HG02943 (cell line): Measurements from ENCODE around the gene CTNND2.
"Not testable (repeated sequence)": the region's sequence is repeated elsewhere in the genome, so short reads cannot be mapped to it uniquely, and the experiment has no call there.

ENCODE experiments used
- ATAC-seq: cut with Tn5 transposase; IDR thresholded peaks from one replicate; pipeline ENCODE4 v1.9.1; 2021; ENCODE audit warnings: mild to moderate bottlenecking, low read depth, moderate library complexity; ENCODE audit not compliant: unreplicated experiment

The CTNND2 gene

DNA sequence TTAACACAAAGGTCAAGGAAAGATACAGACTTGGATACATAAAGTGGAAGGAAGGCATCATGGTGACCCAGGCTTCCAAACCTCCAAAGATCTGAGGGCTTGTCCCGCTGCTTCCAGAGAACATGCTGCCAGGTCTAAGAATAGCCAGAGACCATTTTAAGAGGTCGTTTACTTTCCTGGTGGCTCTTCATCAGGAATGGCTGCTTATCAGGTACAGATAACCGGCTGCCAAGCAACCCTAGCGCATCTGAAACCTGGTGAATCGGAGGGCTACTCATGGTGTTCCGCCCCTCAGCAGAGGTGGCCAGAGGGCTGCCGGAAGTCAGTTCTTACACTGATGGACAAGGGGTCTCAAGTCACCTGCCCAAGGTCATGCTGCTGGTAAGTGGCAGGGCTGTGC is 892.0 kb downstream of the CTNND2 start:
- no peak for ATAC-seq

DNA sequence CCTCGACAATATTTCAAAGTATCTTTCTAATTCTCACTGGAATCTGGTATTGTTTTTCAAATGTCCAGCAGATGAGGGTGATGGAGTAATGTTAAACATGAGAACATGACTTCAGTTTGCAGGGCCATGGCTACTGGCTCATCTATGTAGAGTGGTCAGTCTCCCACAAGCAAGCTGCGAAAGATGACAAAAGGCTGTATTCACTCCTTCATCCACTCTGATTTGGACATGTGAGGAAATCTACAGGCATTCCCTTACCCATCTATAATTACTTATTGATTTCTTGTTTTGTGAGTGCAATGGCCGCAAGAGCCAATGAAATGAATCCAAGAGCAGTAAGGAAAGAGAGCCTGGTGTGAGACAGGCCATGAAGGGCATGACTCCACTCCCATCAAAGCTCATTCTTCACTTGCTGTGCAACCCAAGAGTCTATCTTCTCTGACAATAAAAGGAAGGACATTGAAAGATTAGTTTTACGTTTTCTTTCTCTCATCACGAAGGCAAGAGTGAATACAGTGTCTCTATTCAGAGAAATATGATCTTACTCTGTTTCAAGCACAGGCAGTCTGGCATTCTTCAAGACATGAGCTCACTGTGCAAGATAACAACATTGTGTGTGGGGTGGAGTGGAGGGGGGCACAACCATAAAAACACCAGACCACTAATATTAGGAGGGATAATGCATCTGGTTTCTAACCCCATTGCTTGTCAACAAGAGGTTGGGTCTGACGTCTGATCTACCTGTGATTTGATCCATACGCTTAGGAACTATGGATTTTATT is 893.6 kb downstream of the CTNND2 start:
- no peak for ATAC-seq

- ATAC-seq, result no peak
These were observed 894.7 kb downstream of the CTNND2 start for GRCh38 chr5:11009576-11009975.

DNA sequence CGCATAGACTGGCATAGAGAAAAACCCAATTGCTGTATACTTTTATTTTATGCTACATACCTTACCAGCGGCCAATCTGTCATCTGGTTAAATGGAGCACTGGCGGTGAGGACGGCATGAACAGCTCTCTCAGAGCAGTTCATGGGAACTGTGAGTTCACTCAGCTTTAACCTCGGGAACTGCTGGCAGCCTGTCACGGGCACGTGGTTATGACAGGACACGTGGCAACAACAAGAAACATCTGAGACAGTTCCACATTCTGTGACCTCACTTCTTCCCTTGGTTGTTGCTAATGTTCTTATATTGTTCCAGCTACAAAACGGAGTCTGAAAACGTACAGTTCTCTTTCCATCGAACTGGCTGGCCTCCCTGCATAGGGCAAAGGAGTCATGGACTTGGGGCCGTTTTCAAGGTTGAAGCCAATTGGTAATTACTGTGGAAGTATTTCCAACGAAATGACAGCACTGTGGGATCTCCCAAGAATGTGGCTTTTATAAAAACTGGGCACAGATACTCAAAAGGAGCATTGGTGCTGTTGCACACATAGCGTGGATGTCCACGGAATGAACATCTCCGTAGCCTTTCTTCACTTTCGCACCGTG is 896.9 kb downstream of the CTNND2 start:
- ATAC-seq, result no peak

DNA sequence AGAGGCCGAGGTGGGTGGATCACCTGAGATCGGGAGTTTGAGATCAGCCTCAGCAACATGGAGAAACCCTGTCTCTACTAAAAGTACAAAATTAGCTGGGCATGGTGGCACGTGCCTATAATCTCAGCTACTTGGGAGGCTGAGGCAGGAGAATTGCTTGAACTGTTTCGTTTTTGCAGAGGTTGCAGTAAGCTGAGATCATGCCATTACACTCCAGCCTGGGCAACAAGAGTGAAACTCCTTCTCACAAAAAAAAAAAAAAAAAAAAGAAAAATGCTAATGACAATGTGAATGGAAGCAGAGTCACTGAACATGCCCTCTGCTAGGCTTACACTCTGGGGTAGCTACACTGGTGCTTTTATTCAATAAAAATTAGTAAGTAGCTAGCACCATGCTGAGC is 899.7 kb downstream of the CTNND2 start:
- not testable (repeated sequence) for ATAC-seq

- no peak for ATAC-seq
These were observed 903.5 kb downstream of the CTNND2 start for GRCh38 chr5:11000515-11001353.

GRCh38 chr5:10999714-11000113 is 904.5 kb downstream of the CTNND2 start:
- ATAC-seq, result no peak

- no peak for ATAC-seq
These were observed 908.4 kb downstream of the CTNND2 start for GRCh38 chr5:10995891-10996290.

- ATAC-seq, result no peak
These were observed 909.9 kb downstream of the CTNND2 start for GRCh38 chr5:10994091-10994986.

GRCh38 chr5:10990634-10991033 is 913.6 kb downstream of the CTNND2 start:
- no peak for ATAC-seq

DNA sequence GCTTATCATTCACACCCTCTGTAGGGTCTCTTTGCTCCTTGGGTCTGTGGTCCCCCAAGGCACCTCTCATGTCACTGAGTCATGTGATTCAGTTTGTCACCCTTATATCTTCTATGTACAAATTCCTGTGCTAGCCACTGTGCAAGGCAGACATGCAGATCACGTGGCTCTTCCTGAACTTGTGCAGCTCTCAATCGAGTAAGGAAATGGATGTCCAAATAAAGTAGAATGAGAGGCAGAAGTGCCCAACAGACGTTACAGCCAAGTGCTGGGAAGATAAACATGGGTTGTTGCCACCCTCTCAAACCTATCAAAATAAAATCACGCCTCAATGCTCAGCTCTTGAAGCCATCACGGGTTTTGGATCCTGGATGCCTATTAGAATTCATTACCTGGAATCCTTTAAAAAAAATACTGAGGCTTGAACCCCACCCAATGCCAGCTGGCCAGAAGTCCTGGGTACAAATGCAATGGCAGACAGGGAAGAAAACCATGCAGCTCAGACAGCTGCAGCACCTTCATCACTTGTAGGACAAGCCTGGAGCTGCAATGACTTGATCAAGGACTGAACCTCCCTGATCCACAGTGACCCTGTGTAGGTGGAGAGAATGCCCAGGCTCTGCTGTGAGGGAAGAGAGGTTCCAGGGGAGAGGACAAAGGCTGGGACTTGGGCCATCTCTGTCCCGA is 914.5 kb downstream of the CTNND2 start:
- no peak for ATAC-seq

DNA sequence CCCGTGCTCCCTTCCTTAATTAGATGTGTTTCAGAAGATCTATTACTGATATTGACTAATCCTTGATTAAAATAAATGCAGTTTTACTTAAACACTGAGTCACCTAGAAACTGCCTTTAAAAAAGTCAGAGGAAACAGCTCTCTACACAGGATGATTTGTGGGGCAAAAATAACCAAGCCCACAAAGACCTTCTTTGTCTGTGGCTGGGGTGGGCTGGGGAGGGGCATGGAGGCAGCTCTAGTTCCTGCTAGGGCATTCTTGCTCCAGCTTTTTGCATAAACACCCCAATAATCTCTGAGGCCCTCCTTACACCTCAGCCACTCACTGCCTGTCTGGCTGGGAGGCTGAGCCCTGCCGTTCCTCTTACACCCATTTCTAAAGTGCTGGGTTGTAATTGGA is 915.6 kb downstream of the CTNND2 start:
- no peak for ATAC-seq

- ATAC-seq, result no peak
These were observed 916.2 kb downstream of the CTNND2 start for GRCh38 chr5:10987925-10988504.

GRCh38 chr5:10987276-10987924 is 916.8 kb downstream of the CTNND2 start:
- ATAC-seq, result no peak

DNA sequence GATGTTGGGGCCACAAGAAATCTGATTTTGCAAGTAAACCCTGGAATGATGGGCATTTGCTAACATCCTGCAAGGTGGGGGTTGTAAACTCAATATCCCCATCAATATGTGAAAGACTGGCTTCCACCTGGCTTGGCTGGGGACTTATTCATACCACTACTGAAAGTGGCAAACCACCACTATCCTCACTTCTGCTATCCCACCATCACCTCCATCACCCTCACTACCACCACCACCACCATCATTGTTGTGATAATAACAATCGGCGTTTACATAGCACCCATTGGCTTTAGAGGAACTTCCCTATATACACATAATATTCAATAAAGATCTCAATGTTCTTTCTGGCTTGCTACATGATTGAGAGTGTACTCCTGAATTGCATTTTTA is 918.5 kb downstream of the CTNND2 start:
- ATAC-seq, result no peak

- ATAC-seq, result no peak
These were observed 919.0 kb downstream of the CTNND2 start for GRCh38 chr5:10985091-10985720.

GRCh38 chr5:10984021-10984715 is 920.1 kb downstream of the CTNND2 start:
- no peak for ATAC-seq

- ATAC-seq, result no peak
These were observed 921.6 kb downstream of the CTNND2 start for GRCh38 chr5:10982626-10983025.
